Activated CD8-positive, alpha-beta T cell treated with anti-CD3 and anti-CD28 coated beads for 36 hours (primary cell): ENCODE results near the gene RPL18. TPM values are rescaled to one million over a fixed set of nuclear protein-coding genes. Genes with fewer than 3 reads are reported as not detected.

ENCODE experiments used
- ATAC-seq: fragments of 200-7000 bp; cut with Tn5 transposase; one replicate; pipeline ENCODE4 v1.10.0; 2021; ENCODE audit warnings: mild to moderate bottlenecking, moderate library complexity
- CTCF ChIA-PET: fragments of 350-600 bp; sonication (Branson Sonifier 250); formaldehyde crosslinking; loops from one replicate; lab custom pipeline; 2021; ENCODE audit warnings: antibody characterized with exemption; lab: Charles Lee
- POLR2A ChIA-PET: fragments of 350-600 bp; sonication (Branson Sonifier 250); formaldehyde crosslinking; loops from one replicate; lab custom pipeline; 2021; ENCODE audit warnings: antibody characterized with exemption; lab: Charles Lee
- DNase-seq: peaks from one replicate; pipeline ENCODE4 v3.0.0-alpha.2; 2020
- H3K27ac Mint-ChIP-seq: one replicate; pipeline ENCODE4 v1.8.0; 2021; ENCODE audit warnings: mild to moderate bottlenecking, mixed read lengths
- H3K27me3 Mint-ChIP-seq: one replicate; pipeline ENCODE4 v1.8.0; 2021; ENCODE audit warnings: mixed read lengths
- H3K36me3 Mint-ChIP-seq: one replicate; pipeline ENCODE4 v1.8.0; 2021; ENCODE audit warnings: low read depth, mixed read lengths
- H3K4me1 Mint-ChIP-seq: one replicate; pipeline ENCODE4 v1.8.0; 2021; ENCODE audit warnings: low read depth, mixed read lengths
- H3K4me3 Mint-ChIP-seq: one replicate; pipeline ENCODE4 v1.8.0; 2021; ENCODE audit warnings: mild to moderate bottlenecking, moderate library complexity, mixed read lengths
- H3K9me3 Mint-ChIP-seq: one replicate; pipeline ENCODE4 v1.8.0; 2021; ENCODE audit warnings: mixed read lengths
- intact Hi-C: fragments of 100-400 bp; cut with micrococcal nuclease; formaldehyde crosslinking; loops from one replicate; pipeline ENCODE4 v1.10.0; 2022
- total RNA-seq, 2 experiments: library from RNA; stranded (reverse); gene quantifications; one replicate each; pipeline ENCODE4 v1.2.3, GENCODE V29; 2021
- TF ChIP-seq, protein P1 (sequence below): fragments of 200-600 bp; IDR thresholded peaks from one replicate; pipeline ENCODE4 v1.8.0; 2022; ENCODE audit warnings: antibody characterized with exemption, mild to moderate bottlenecking

The RPL18 gene
- total RNA-seq, 2 experiments from 2014 or later = 2,304 to 2,324 TPM

DNA sequence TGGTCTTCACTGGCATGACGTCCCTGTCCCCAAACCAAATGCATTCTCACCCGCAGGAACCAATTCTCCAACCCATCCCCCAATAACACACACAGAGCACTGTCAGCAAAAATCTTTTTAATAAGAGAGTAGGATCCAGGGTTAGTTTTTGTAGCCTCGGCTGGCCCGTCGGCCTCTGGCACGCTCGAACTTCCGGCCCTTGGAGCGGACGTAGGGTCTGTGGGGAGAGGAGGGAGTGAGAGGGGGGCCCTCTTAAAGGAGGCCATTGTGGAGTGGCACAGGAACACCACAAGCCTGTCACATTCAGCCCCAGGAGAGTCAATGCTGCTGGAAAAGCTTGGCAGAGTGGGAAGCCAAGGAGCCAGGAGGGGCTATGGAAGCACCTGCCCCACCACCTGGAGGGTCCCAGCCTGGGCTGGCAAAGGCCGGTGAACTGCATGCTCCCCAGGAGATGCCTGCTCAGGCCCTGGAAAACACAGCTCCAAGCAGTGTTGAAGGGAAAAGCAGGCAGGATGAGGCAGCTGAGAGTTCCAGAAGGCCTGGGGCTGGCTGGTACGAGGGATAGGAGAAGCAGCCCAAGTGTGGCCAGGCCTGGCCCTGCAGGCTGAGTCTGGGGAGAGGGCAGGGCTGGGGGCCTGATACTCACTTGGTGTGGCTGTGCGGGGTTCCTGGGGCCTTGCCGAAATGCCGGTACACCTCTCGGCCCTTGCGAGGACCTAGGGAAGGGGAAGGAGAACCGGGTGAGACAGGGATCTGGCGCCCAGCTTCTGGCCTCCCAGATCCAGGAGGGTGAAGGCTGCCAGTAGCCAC, 3.5 kb downstream of the RPL18 start:
- no peaks in the 10 kb centered on the region for H3K27me3 Mint-ChIP-seq
- intact Hi-C loops = no loop called here
- ChIA-PET POLR2A (interaction anchor here (0.6 to 10.8 kb wide), 14 partner anchors 8 to 909 kb away, joined by 3 to 154 read pairs (median 4); partner anchors contain the start of genes DBP and SPACA4), CTCF (no interaction called here)
- peak overlapping the region; percentile 27 for H3K27ac Mint-ChIP-seq
- TF ChIP-seq, protein P1, sequence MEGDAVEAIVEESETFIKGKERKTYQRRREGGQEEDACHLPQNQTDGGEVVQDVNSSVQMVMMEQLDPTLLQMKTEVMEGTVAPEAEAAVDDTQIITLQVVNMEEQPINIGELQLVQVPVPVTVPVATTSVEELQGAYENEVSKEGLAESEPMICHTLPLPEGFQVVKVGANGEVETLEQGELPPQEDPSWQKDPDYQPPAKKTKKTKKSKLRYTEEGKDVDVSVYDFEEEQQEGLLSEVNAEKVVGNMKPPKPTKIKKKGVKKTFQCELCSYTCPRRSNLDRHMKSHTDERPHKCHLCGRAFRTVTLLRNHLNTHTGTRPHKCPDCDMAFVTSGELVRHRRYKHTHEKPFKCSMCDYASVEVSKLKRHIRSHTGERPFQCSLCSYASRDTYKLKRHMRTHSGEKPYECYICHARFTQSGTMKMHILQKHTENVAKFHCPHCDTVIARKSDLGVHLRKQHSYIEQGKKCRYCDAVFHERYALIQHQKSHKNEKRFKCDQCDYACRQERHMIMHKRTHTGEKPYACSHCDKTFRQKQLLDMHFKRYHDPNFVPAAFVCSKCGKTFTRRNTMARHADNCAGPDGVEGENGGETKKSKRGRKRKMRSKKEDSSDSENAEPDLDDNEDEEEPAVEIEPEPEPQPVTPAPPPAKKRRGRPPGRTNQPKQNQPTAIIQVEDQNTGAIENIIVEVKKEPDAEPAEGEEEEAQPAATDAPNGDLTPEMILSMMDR = no peak
- peaks cover 49% of the 10 kb centered on the region for H3K36me3 Mint-ChIP-seq
- no peak for ATAC-seq
- H3K9me3 Mint-ChIP-seq = no peaks in the 10 kb centered on the region
- peak overlapping the region; percentile 93 for H3K4me3 Mint-ChIP-seq
- H3K4me1 Mint-ChIP-seq = peaks cover 20% of the 10 kb centered on the region
- DNase-seq = no peak

DNA sequence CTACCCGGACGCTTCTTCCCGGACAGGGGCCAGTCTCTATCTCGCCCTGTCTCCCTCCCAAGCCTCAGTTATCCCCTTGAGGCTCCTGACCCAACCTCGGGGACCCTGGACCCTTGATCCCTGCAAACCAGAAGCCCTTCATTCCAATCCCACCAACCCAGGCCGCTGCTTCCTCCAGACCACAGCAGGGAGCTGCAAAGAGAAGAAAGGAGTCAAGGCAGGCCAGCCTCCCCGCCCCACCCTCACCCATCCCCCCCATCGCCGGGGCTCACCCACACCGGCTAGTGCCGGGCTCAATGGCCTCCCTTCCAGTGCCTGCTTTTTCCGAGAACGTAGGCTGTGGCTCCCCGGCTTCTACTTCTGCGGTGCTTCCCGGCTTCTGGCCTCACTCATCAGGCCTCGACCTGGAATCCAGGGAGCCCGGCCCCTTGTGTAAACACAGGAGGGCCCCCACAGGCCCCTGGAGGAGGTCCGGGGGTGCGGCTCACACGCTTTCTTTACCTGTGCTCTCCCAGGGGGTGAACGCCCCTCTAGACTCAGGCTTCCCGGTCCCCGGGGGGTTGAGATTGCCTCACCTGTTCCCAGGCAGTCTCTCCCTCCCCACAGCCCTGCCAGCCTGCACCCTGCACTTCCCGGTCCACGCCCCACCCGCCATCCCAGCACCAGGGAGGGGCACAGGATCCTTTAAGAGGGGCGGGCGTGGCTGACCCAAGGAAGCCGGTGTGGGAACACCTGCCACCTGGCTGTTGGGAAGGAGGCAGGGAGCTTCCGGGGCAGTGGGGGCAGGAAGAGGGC, 4.3 kb downstream of the RPL18 start, which contains the start of gene FAM83E:
Gene FAM83E (minus strand): TSS at position 641 of the 795 bp plus-strand sequence. CDS start 1,704 bp downstream, outside the sequence.
- TF ChIP-seq, protein P1 = no peak
- Mint-ChIP-seq H3K4me1 (peaks cover 13% of the 10 kb centered on the region), H3K27ac (peak within 1 kb of the TSS; percentile 27), H3K4me3 (peak within 1 kb of the TSS; percentile 93), H3K9me3 (no peaks in the 10 kb centered on the region), H3K36me3 (peaks cover 43% of the 10 kb centered on the region), H3K27me3 (no peaks in the 10 kb centered on the region)
- ChIA-PET CTCF (interaction anchor here (0.8 kb wide), 1 partner anchor 107 kb away, joined by 3 read pairs; no protein-coding TSS in a partner anchor), POLR2A (interaction anchor here (0.6 to 10.8 kb wide), 11 partner anchors 9 to 908 kb away, joined by 3 to 154 read pairs (median 3); partner anchors contain the start of gene DBP)
- DNase-seq = peak; percentile 37
- intact Hi-C loops = no loop called here
- ATAC-seq = no peak

DNA sequence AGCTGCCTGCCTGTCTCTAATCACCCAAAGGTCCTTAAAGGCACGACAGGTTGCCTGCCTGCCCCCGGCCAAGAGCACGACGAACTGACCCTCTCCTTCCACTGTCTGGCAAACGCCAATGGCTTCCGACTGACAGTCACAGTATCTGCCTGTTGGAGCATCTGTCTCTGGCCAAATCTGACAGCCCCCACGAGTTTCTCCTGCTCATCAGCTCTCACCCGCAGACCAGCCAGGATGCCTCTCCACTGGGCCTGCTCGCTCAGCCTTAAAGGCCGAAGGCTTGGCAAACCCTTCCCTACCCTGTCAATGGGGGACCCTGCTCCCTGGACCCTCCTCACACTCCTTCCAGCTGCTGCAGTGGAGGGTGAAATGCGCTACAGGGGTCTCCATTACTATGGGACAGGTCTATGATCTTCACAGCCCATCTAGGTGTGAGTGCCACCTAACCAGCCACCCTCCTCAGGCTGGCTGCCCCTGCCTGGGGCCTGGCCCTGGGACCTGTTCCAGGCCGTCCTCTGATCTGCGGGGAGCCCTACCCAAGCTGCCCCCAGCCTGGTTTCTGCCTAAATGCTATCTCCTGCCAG, 5.0 kb downstream of the RPL18 start:
- intact Hi-C loops = no loop called here
- ChIA-PET POLR2A (interaction anchor here (0.7 to 10.8 kb wide), 11 partner anchors 8 to 280 kb away, joined by 3 to 154 read pairs (median 3); partner anchors contain the start of gene DBP), CTCF (interaction anchor here (0.8 kb wide), 1 partner anchor 106 kb away, joined by 3 read pairs; no protein-coding TSS in a partner anchor)
- peak; percentile 3 for ATAC-seq
- TF ChIP-seq, protein P1 = no peak
- no peak overlapping the region for H3K4me3 Mint-ChIP-seq
- peaks cover 40% of the 10 kb centered on the region for H3K36me3 Mint-ChIP-seq
- H3K4me1 Mint-ChIP-seq = peaks cover 13% of the 10 kb centered on the region
- no peak for DNase-seq
- peak overlapping the region; percentile 3 for H3K27ac Mint-ChIP-seq
- H3K9me3 Mint-ChIP-seq = no peaks in the 10 kb centered on the region
- no peaks in the 10 kb centered on the region for H3K27me3 Mint-ChIP-seq

DNA sequence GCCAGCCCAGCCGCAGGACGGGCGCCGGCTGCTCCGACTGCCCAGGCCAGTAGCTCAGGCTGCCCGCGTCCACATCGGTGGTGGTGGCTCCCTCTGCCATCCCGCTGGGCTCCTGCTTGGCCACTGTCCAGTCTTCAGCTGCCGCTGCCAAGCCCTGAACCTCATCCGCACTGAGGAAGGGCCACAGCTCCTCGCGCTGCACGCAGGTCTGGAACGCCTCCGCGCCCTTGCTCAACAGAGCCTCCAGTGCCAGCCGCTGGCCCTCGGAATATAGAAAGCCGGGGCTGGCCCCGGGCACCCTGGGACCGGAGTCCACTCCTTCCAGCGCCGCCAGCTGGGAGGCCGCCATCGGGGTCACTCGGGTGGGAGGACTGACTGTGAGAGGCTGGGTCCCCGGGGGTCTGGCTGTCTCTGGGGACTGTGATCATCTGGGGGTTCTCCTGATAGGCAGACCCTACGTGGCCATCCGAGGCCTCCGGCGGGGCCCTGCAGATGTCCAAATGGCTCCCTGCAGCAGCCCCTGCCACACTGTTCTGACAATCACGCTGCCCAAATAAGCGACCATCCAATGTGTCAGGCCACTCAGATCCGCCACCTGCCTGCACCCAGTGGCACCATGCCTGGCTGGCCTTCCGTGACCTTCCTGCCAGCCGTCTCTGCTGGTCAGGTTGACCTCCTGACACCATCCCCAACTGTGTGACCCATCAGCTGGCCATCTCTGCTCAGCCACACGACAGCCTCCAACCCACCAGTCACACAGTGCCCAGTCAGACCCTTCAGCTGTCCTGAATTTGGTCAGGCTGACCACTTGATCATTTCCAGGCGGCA, 5.7 kb downstream of the RPL18 start:
- Mint-ChIP-seq H3K36me3 (peaks cover 33% of the 10 kb centered on the region), H3K9me3 (no peaks in the 10 kb centered on the region), H3K27ac (no peak overlapping the region), H3K27me3 (no peaks in the 10 kb centered on the region), H3K4me3 (no peak overlapping the region), H3K4me1 (peaks cover 13% of the 10 kb centered on the region)
- intact Hi-C loops = no loop called here
- ChIA-PET CTCF (interaction anchor here (0.8 kb wide), 1 partner anchor 105 kb away, joined by 3 read pairs; no protein-coding TSS in a partner anchor), POLR2A (interaction anchor here (0.9 to 1.7 kb wide), 6 partner anchors 8 to 109 kb away, joined by 3 to 6 read pairs (median 4); no protein-coding TSS in a partner anchor)
- TF ChIP-seq, protein P1 = no peak
- no peak for DNase-seq
- no peak for ATAC-seq
